CD4-positive, alpha-beta T cell treated with Interleukin-1 beta for 1 hour (primary cell): ENCODE measurements around the gene IMP3.
"Not testable (repeated sequence)": the region's sequence is repeated elsewhere in the genome, so short reads cannot be mapped to it uniquely, and the experiment has no call there.

Experiments
- DNase-seq, 2 donors: peaks; one replicate each; pipeline ENCODE4 v3.0.0-alpha.2; 2020 to 2022

IMP3 gene

DNA sequence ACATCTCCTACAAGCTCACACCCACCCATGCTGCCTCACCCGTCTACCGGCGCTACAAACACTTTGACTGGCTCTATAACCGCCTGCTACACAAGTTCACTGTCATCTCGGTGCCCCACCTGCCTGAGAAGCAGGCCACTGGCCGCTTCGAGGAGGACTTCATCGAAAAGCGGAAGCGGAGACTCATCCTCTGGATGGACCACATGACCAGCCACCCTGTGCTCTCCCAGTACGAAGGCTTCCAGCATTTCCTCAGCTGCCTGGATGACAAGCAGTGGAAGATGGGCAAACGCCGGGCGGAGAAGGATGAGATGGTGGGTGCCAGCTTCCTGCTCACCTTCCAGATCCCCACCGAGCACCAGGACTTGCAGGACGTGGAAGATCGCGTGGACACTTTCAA, 9.8 kb upstream of the IMP3 start:
- DNase-seq = no peak

- no peak for DNase-seq
Measured at GRCh38 chr15:75649045-75649761, 9.2 kb upstream of the IMP3 start.

GRCh38 chr15:75648156-75649000, 8.4 kb upstream of the IMP3 start:
- no peak for DNase-seq

GRCh38 chr15:75647370-75648155, 7.5 kb upstream of the IMP3 start, which contains the start of gene SNX33:
SNX33 (plus strand) TSS chr15:75647912; CDS start chr15:75649103, 1,191 bp downstream.
- DNase-seq = peak; percentile 32 to 44

GRCh38 chr15:75646944-75647364, 6.9 kb upstream of the IMP3 start:
- no peak for DNase-seq

- no peak for DNase-seq
Measured at GRCh38 chr15:75646112-75646943, 6.3 kb upstream of the IMP3 start.

- DNase-seq = no peak
Measured at GRCh38 chr15:75644376-75644775, 4.4 kb upstream of the IMP3 start.

GRCh38 chr15:75641603-75642002, 1.6 kb upstream of the IMP3 start:
- no peak for DNase-seq

- no peak for DNase-seq
Measured at GRCh38 chr15:75641179-75641503, 1.1 kb upstream of the IMP3 start.

- DNase-seq = peak; percentile 53 to 70
Measured at GRCh38 chr15:75640483-75641178, 607 bp upstream of the IMP3 start.

GRCh38 chr15:75639191-75639708, 774 bp downstream of the IMP3 start:
- DNase-seq = peak in 1 of 2 donors; percentile 15

GRCh38 chr15:75637245-75638009, 2.6 kb downstream of the IMP3 start:
- no peak for DNase-seq

DNA sequence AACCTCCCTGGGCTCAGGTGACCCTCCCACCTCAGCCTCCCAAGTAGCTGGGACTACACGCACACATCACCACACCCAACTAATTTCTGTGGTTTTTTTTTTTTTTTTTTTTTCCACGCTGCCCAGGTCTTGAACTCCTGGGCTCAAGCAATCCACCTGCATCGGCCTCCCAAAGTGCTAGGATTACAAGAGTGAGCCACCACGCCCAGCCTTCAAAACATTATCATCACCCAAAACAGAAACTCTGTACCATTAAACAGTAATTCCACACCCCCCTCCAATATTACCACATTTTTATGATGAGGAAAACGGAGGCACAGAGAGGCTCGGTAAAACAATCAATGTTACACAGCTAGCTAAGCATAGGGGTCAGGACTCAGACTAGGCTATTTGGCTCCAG, 4.0 kb downstream of the IMP3 start:
- DNase-seq = no peak

- DNase-seq = not testable (repeated sequence)
Measured at GRCh38 chr15:75633922-75634321, 6.1 kb downstream of the IMP3 start.

DNA sequence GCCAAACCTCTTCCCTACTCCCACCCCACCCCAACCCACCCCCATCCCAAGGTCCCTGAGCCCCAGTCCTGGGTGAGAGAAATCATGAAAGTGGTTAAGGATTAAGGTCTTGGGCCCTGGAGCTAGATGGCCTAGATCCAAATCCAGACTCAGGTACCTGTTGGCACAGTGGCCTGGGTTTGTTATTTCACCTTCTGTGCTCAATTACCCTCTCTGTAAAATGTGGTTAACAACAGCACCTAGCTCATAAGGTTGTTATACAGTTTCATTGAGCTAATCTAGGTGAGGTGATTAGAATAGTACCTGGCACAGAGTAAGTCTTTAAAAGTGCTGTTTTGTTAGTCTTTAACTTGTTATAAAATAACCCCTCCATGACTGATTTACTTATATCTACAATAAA, 8.1 kb downstream of the IMP3 start:
- DNase-seq = no peak

DNA sequence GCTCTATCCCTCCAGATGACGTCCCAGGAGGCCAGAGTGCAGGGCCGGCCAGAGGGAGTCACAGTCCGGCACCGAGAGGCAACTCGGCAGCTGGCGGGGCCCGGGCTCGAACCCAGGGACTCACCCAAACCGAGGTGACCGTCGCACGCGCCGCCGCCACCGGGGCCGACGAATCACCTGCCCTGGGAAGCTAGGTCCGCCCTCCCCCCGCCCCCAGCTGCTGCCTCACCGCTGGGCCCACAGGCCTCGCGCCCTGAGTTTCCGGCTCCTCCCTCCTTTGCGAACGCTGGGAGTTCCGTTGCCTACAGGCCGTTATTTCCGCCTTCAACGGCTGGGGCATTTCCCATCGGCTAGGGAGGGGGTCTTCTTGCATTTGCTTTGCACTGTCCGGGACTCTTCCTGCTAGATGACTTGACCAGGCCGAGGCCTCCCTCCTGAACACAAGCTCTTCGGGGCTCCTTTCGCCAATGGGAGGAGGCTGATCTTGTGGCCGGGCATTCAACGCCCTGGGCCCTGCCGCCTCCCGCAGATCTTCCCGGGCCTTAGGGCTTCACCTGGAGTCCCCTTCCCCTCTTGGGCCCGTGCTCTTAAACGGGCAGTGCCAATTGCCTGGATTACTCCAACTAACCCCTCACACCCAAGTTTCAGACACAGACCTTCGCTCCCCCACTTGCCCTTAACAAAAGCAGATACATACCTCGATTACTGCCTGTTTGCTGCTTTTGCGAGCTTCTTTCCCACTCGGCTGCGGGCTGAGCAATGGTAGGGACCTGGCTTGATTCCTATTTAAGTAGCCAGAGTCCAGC, 14.3 kb downstream of the IMP3 start, which contains the start of gene SNUPN:
Gene SNUPN (minus strand): TSS at position 184 of the 806 bp plus-strand sequence. CDS start 4,674 bp downstream, outside the sequence.
- peak; percentile 91 to 92 for DNase-seq

DNA sequence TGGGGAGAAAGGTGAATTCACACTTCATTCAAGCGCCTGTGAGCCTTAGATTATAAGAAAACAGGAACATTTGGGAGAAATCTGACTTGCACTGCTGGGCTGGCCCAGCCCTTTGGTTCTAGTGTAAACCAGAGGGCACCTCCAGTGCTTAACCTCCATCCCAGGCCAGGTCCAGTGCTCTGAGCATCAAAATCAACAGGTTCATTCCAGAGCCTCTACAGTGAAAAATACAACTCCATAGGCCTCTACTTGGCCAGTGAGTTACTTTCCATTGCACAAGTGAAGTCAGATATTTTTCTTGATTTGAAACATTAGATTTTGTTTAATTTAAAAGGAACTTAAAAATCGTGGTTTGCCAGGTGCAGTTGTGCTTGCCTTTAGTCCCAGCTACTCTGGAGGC, 17.5 kb downstream of the IMP3 start:
- no peak for DNase-seq

GRCh38 chr15:75620841-75621391, 19.1 kb downstream of the IMP3 start:
- DNase-seq = no peak

DNA sequence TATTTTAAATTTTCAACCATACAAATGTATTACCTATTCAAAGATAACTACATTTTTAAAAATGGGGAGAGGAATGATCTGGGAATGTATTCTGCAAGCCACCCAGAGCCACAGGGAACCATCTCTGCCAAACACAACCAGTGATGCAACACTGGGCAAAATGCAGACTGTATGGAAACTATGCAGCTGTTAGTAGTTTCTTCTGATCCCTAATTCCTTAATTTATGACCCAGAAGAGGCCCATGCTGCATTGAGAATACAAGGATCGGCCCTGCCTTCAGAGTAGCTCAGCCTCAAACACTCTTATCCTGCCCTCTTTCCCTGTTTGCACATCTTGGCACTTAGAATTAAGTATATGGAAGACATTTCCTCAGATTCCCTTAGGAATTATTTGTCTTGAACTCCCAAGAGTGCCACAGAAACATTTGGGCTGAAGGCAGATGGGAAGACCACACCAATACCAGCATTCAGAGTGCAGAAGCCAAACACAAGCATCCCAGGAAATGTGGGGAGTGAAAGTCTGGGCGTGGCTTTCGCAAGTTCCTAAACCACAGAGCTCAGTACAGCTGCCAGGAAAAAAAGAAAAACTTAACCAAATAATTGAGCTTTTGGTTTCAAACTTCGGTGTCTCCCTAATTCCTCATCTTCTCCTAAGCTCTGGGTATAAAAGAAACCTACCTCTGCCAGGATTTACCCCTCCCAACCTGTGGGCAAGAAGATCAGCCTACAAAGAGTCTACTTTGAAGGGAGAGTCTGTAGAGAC, 19.8 kb downstream of the IMP3 start:
- DNase-seq = no peak
